Suprapubic skin (tissue), 3 donors: ENCODE results near the gene OR6J1.

Experiments used
- EP300 ChIP-seq: sonication (generic); formaldehyde crosslinking; IDR thresholded peaks from one replicate; pipeline ENCODE4 v1.6.1; 2017; ENCODE audit warnings: antibody characterized with exemption
- POLR2A ChIP-seq, 2 donors: fragments of 450-650 bp; IDR thresholded peaks; one replicate each; pipeline ENCODE4 v1.6.1; 2017; ENCODE audit warnings: antibody characterized with exemption in 2 of 2, mild to moderate bottlenecking in 2 of 2, moderate library complexity in 2 of 2
- TF ChIP-seq, protein P1 (sequence below), 2 donors: fragments of 200-600 bp in 1 of 2; fragments of 450-650 bp in 1 of 2; sonication (generic) in 1 of 2; IDR thresholded peaks; one replicate each; pipeline ENCODE4 v1.5.1; 2016 to 2019; ENCODE audit warnings: antibody characterized with exemption in 2 of 2, mild to moderate bottlenecking in 1 of 2, moderate library complexity in 1 of 2

DNA sequence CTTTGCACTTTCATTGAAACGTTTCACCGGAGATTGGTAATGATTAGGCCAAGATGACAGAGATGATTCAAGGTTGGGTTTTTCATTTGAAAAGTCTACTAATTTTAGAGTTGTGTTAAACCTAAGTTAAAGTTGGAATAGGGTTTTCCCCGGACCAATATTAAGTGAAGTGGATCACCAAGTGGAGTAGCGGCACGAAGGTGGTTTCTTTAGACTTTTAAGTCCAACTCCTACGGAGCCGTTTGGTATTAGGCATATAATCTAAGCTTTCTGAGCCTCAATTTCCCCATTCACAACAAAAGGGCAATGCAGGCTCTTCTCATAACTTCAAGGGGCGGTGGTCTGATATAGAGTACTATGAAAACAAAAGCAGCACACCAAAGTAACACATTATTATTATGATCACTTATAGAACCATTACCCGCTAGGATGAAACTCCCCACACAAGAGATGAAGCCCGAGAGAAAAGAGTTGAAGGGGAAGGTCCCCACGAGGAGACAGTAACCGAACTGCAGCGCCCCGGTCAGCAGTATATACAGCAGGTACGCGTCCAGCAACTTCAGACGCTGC is 55.5 kb downstream of the OR6J1 start:
- TF ChIP-seq, protein P1, sequence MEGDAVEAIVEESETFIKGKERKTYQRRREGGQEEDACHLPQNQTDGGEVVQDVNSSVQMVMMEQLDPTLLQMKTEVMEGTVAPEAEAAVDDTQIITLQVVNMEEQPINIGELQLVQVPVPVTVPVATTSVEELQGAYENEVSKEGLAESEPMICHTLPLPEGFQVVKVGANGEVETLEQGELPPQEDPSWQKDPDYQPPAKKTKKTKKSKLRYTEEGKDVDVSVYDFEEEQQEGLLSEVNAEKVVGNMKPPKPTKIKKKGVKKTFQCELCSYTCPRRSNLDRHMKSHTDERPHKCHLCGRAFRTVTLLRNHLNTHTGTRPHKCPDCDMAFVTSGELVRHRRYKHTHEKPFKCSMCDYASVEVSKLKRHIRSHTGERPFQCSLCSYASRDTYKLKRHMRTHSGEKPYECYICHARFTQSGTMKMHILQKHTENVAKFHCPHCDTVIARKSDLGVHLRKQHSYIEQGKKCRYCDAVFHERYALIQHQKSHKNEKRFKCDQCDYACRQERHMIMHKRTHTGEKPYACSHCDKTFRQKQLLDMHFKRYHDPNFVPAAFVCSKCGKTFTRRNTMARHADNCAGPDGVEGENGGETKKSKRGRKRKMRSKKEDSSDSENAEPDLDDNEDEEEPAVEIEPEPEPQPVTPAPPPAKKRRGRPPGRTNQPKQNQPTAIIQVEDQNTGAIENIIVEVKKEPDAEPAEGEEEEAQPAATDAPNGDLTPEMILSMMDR (IDR thresholded peaks at IDR 0.05): no peak
- TF ChIP-seq POLR2A (IDR thresholded peaks at IDR 0.05) (no peak), EP300 (no peak)
